Right lobe of liver (tissue), 4 donors: ENCODE data around the gene MYO7A.

Source experiments
- POLR2A ChIP-seq: fragments of 450-650 bp; IDR thresholded peaks from one replicate; pipeline ENCODE4 v1.6.1; 2017; ENCODE audit warnings: antibody characterized with exemption, mild to moderate bottlenecking
- TF ChIP-seq, protein P1 (sequence below), 4 donors: fragments of 200-600 bp in 3 of 4; fragments of 450-650 bp in 1 of 4; IDR thresholded peaks; one replicate each; pipeline versions ENCODE4 v1.5.1 to v1.8.0; 2016 to 2022; ENCODE audit warnings: antibody characterized with exemption in 4 of 4, mild to moderate bottlenecking in 2 of 4
- donor health status: DM: no; HTN: no; CAD: no.
- donor health status: DM: no; HTN: no; CAD: no.
- donor health status: DM: no; HTN: yes; CAD: no.

DNA sequence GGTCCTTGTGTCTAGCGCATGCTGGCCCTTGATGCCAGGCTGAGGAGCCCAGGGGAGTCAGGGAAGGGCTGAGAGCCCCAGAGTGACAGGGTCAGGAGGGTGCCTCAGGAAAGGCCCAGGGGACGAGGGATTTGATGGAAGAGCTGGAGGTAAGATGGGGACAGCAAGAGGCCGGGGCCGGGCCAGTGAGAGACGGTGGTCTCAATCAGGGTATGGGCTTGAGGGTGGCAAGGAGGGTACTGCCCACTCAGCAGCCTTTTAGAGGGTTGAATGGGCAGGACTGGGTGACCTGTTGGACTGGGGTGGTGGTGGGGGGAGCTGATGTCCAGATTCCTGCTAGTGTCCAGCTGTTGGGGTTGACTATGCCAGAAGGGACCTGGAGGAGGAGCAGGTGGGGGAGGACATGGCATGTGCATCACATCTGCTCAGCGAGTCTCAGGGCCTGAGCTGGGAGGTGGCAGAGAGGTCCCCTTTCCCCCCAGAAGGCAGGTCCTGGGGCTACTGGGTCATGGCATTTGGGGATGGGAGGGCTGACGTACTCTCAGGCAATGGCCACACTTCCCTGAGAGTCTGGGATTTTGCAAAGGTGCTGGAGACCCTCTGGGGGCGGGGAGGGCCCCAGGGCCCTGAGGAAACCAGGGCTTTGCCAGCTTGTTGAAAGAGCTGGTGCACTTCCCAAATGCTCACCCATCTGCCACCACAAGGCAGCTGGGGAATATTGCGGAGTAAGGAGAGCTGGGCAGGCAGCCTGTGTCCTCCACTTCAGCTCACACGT is 18.4 kb downstream of the MYO7A start:
- TF ChIP-seq, protein P1, sequence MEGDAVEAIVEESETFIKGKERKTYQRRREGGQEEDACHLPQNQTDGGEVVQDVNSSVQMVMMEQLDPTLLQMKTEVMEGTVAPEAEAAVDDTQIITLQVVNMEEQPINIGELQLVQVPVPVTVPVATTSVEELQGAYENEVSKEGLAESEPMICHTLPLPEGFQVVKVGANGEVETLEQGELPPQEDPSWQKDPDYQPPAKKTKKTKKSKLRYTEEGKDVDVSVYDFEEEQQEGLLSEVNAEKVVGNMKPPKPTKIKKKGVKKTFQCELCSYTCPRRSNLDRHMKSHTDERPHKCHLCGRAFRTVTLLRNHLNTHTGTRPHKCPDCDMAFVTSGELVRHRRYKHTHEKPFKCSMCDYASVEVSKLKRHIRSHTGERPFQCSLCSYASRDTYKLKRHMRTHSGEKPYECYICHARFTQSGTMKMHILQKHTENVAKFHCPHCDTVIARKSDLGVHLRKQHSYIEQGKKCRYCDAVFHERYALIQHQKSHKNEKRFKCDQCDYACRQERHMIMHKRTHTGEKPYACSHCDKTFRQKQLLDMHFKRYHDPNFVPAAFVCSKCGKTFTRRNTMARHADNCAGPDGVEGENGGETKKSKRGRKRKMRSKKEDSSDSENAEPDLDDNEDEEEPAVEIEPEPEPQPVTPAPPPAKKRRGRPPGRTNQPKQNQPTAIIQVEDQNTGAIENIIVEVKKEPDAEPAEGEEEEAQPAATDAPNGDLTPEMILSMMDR (IDR thresholded peaks at IDR 0.05) = no peak
- TF ChIP-seq POLR2A = no peak
